Measurements from ENCODE around the gene MEF2D.

Gene MEF2D

DNA sequence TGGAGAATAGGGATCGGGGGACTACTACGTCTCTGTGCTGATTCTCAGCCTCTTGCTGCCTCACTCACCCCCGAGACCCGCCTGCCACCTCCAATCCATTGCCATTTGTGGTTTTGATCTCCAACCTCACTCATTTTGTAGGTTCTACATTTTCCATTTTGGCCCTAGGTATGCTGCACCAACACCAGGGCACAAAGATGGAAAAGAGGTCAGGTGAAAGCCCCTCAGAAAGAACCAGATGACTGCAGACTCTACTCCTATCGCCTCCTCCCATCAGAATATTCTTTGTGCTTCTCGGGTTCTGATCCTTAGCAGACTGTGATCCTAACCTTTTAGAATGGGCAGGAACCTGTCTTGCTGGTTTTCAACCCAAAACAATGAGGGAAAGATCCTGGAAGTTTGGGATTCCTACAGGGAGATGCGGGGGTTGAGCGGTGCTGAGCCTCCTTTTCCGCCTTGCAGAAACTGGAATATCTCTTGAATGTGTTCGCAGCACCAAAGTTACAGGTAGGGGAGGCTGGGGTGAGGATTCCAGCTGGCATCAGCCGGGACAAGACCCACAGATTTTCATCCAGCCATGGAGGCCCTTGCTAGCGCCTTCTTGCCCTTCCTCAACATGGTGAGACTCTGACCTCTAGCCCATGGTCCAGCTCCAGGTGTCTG is 78.5 kb downstream of the MEF2D start:
- Histone ChIP-seq H3K9me3 (ENCODE audit: severe bottlenecking) (no peaks in the 10 kb centered on the region), H3K27ac (ENCODE audit: poor library complexity, severe bottlenecking) (no peak overlapping the region), H3K36me3 (ENCODE audit: low read depth) (no peaks in the 10 kb centered on the region), H3K4me1 (ENCODE audit: insufficient read depth, poor library complexity, severe bottlenecking) (peaks cover 10% of the 10 kb centered on the region), H3K27me3 (ENCODE audit: insufficient read depth, poor library complexity, severe bottlenecking) (peaks cover 87% of the 10 kb centered on the region), H3K4me3 (ENCODE audit: severe bottlenecking) (peak overlapping the region; percentile 17)
- ATAC-seq (ENCODE audit: low read depth) (no peak), DNase-seq (ENCODE audit: low spot score) (no peak)
- TF ChIP-seq, protein P1, sequence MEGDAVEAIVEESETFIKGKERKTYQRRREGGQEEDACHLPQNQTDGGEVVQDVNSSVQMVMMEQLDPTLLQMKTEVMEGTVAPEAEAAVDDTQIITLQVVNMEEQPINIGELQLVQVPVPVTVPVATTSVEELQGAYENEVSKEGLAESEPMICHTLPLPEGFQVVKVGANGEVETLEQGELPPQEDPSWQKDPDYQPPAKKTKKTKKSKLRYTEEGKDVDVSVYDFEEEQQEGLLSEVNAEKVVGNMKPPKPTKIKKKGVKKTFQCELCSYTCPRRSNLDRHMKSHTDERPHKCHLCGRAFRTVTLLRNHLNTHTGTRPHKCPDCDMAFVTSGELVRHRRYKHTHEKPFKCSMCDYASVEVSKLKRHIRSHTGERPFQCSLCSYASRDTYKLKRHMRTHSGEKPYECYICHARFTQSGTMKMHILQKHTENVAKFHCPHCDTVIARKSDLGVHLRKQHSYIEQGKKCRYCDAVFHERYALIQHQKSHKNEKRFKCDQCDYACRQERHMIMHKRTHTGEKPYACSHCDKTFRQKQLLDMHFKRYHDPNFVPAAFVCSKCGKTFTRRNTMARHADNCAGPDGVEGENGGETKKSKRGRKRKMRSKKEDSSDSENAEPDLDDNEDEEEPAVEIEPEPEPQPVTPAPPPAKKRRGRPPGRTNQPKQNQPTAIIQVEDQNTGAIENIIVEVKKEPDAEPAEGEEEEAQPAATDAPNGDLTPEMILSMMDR (IDR thresholded peaks at IDR 0.05; ENCODE audit: poor library complexity, severe bottlenecking), result no peak

DNA sequence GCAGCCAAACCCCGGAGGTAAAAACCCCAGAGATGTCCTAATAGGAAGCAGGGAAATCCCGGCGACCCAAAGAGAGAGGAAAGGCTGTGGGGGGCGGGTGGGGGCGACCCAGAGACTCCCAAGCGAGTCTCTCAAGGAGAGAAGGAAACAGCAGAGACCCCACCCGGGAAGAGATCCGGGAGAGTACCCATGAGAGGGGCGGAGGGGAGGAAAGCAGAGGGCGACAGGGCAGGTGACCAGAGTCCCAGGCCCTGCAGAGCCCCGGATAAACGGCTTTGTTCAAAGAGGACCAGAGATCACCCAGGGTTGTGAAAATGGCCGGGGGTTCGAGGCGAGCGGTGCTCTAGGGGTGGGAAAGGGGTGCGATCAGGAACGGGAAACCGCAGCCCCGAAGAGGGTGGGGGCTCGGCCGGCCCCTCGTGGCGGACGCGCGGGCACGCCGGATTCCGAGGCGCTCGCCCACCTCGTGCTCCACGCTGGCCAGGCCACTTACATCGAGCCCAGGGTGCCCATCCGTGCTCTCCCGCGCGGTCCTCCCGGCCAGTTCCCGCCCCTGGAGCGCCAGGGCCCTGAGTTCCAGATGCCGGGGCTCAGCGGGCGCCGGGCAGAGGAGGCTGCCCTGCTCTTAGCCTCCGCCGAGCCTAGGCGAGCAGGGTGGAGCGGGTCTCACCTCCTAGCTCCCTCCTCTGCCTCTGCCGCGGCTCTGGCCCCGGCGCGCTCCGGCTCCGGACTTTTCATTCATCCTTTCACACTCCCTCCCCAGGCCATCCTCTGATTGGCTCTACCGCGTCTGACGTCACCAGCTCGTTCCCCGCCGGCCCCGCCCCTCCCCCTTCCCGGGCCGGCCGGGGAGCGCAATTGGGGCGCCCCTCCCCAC is 79.3 kb downstream of the MEF2D start:
- Histone ChIP-seq H3K9me3 (ENCODE audit: severe bottlenecking) (no peaks in the 10 kb centered on the region), H3K4me1 (ENCODE audit: insufficient read depth, poor library complexity, severe bottlenecking) (peaks cover 10% of the 10 kb centered on the region), H3K4me3 (ENCODE audit: severe bottlenecking) (peak overlapping the region; percentile 17), H3K27ac (ENCODE audit: poor library complexity, severe bottlenecking) (no peak overlapping the region), H3K27me3 (ENCODE audit: insufficient read depth, poor library complexity, severe bottlenecking) (peaks cover 86% of the 10 kb centered on the region), H3K36me3 (ENCODE audit: low read depth) (no peaks in the 10 kb centered on the region)
- TF ChIP-seq, protein P1 (IDR thresholded peaks at IDR 0.05; ENCODE audit: poor library complexity, severe bottlenecking), result no peak
- peak; percentile 90 for ATAC-seq (ENCODE audit: low read depth)
- peak; percentile 77 for DNase-seq (ENCODE audit: low spot score)

DNA sequence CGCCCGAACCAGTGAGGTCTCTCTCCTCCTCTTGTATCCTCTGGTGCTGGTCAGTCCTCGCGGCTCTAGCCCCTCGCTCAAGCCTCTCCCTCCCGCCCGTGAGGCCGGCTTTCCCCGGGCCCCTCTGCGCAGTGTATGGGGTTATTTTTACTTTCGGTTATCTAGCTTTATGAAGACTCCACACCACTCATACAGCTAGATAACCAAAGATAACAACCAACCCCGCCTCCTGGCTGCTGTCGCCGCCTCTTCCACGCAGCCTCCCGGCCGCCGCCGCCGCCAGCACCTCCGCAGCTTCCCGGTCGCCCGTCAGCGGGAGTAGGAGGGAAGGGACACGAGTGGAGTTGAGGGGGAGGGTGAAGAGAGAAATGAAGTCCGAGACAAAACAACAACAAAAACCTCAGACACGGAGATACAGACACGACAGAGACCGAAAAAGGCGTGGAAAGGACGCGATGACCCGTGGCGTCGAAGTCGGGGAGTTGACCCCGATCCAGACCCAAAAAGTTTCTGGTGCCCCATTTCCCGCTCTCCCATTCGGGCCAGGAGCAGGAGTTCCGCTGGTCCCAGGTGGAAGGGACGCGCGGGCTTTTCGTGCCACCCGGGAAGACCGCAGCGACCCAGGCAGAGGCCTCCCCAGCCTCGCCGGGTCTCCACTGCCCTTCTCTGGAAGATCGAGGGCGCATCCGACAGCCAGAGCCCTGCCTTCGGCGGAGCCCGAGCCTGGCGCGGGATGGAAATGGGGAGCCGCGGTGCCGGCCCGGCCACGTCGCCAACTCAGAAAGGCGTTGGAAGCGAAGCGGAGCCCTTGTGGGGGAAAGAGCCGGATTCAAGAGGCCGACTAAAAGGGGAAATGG is 80.1 kb downstream of the MEF2D start:
- TF ChIP-seq, protein P1 (IDR thresholded peaks at IDR 0.05; ENCODE audit: poor library complexity, severe bottlenecking), result no peak
- peaks cover 82% of the 10 kb centered on the region for H3K27me3 ChIP-seq (ENCODE audit: insufficient read depth, poor library complexity, severe bottlenecking)
- H3K4me3 ChIP-seq (ENCODE audit: severe bottlenecking), result no peak overlapping the region
- H3K4me1 ChIP-seq (ENCODE audit: insufficient read depth, poor library complexity, severe bottlenecking), result peaks cover 10% of the 10 kb centered on the region
- H3K36me3 ChIP-seq (ENCODE audit: low read depth), result no peaks in the 10 kb centered on the region
- H3K9me3 ChIP-seq (ENCODE audit: severe bottlenecking), result no peaks in the 10 kb centered on the region
- DNase-seq (ENCODE audit: low spot score) (peak; percentile 45), ATAC-seq (ENCODE audit: low read depth) (peak; percentile 19; the same call in 1 of the 3 replicates)
- no peak overlapping the region for H3K27ac ChIP-seq (ENCODE audit: poor library complexity, severe bottlenecking)

DNA sequence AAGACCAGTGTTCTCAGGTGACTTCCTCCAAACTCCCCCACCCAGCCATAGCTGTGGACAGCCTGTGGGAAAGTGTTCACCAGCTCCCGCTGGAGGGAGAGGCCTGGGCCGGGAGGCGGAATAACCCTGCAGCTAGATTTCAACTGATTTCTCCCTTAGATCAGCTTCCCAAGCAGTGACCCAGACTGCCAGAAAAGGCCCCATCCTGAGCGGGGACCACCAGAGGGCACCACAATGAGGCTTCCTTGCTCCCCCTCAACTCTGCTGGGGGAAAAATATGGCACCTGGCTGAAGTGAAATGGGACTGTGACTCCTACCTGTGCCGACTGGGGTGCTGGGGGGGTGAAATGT is 80.7 kb downstream of the MEF2D start:
- no peak overlapping the region for H3K27ac ChIP-seq (ENCODE audit: poor library complexity, severe bottlenecking)
- TF ChIP-seq, protein P1 (IDR thresholded peaks at IDR 0.05; ENCODE audit: poor library complexity, severe bottlenecking), result no peak
- peak; percentile 33 for DNase-seq (ENCODE audit: low spot score)
- peaks cover 10% of the 10 kb centered on the region for H3K4me1 ChIP-seq (ENCODE audit: insufficient read depth, poor library complexity, severe bottlenecking)
- H3K27me3 ChIP-seq (ENCODE audit: insufficient read depth, poor library complexity, severe bottlenecking), result peaks cover 82% of the 10 kb centered on the region
- H3K4me3 ChIP-seq (ENCODE audit: severe bottlenecking), result no peak overlapping the region
- no peaks in the 10 kb centered on the region for H3K9me3 ChIP-seq (ENCODE audit: severe bottlenecking)
- no peak for ATAC-seq (ENCODE audit: low read depth)
- no peaks in the 10 kb centered on the region for H3K36me3 ChIP-seq (ENCODE audit: low read depth)
